H1 (cell line): Measurements from ENCODE around the gene TRPM1. TPM values are rescaled to one million over a fixed set of nuclear protein-coding genes. Genes with fewer than 3 reads are reported as not detected.

Source experiments
- CTCF ChIA-PET: fragments of 300-600 bp; sonication (Branson Sonifier 250); formaldehyde crosslinking; loops from one replicate; lab custom pipeline; 2021; ENCODE audit not compliant: partially characterized antibody; lab: Charles Lee
- POLR2A ChIA-PET: fragments of 300-600 bp; sonication (Branson Sonifier 250); formaldehyde crosslinking; loops from one replicate; lab custom pipeline; 2021; ENCODE audit warnings: inconsistent platforms; ENCODE audit not compliant: partially characterized antibody; lab: Charles Lee
- DNase-seq, 2 experiments: peaks; one replicate each; pipeline versions ENCODE4 v3.0.0 to v3.0.0-alpha.2; 2010 to 2022; ENCODE audit warnings: low spot score in 2 of 2, low read depth in 1 of 2, mixed read lengths in 1 of 2
- FAIRE-seq: peaks from 2 replicates; lab custom pipeline; 2011; peaks lifted over from hg19 to GRCh38; lab: Jason Lieb, UNC
- H2AFZ ChIP-seq: 2 replicates; pipeline ENCODE4 v1.8.1; 2012; ENCODE audit warnings: low read length, inconsistent platforms
- H2AK5ac ChIP-seq: 2 replicates; pipeline ENCODE4 v1.6.1; 2013; ENCODE audit warnings: low read depth, low read length
- H2BK120ac ChIP-seq: replicated peaks from 2 replicates; pipeline ENCODE3; 2013; ENCODE audit warnings: low read depth, low read length, inconsistent platforms
- H2BK12ac ChIP-seq: 2 replicates; pipeline ENCODE4 v1.6.1; 2013; ENCODE audit warnings: low read depth, low read length
- H2BK15ac ChIP-seq: 2 replicates; pipeline ENCODE4 v1.6.1; 2013; ENCODE audit warnings: low read length
- H2BK20ac ChIP-seq: 2 replicates; pipeline ENCODE4 v1.6.1; 2013; ENCODE audit warnings: low read length
- H2BK5ac ChIP-seq: 2 replicates; pipeline ENCODE4 v1.6.1; 2013; ENCODE audit warnings: low read depth, low read length
- H3K14ac ChIP-seq: 2 replicates; pipeline ENCODE4 v1.6.1; 2013; ENCODE audit warnings: inconsistent platforms; ENCODE audit not compliant: insufficient read length
- H3K18ac ChIP-seq: 2 replicates; pipeline ENCODE4 v1.6.1; 2013; ENCODE audit warnings: low read length; ENCODE audit errors: extremely low read depth
- H3K23ac ChIP-seq: 2 replicates; pipeline ENCODE4 v1.6.1; 2013; ENCODE audit warnings: inconsistent platforms; ENCODE audit not compliant: insufficient read length
- H3K23me2 ChIP-seq: 2 replicates; pipeline ENCODE4 v1.6.1; 2013; ENCODE audit warnings: low read depth, low read length
- H3K27ac ChIP-seq: 2 replicates; pipeline ENCODE4 v1.6.1; 2011; ENCODE audit warnings: low read depth, low read length, inconsistent platforms
- H3K27me3 ChIP-seq, 4 experiments: replicated peaks in 1 of 4; 1 replicate in 1 of 4; 2 replicates in 3 of 4; pipeline versions ENCODE4 v1.6.1 to v1.8.1; 2011 to 2013; ENCODE audit warnings: low read length in 3 of 4, mild to moderate bottlenecking in 3 of 4, inconsistent platforms in 2 of 4, mixed read lengths in 2 of 4, moderate library complexity in 1 of 4; ENCODE audit not compliant: control insufficient read depth in 3 of 4, insufficient read depth in 3 of 4; ENCODE audit errors: extremely low read depth in 1 of 4
- H3K36me3 ChIP-seq, 4 experiments: 2 replicates each; pipeline versions ENCODE4 v1.6.1 to v1.8.1; 2011 to 2013; ENCODE audit warnings: mild to moderate bottlenecking in 4 of 4, low read length in 3 of 4, moderate library complexity in 2 of 4, control low read depth in 1 of 4, inconsistent platforms in 1 of 4; ENCODE audit not compliant: insufficient read depth in 4 of 4, control insufficient read depth in 2 of 4
- H3K4ac ChIP-seq: replicated peaks from 2 replicates; pipeline ENCODE3; 2013; ENCODE audit warnings: low read length, low read depth, mixed read lengths, inconsistent platforms; ENCODE audit not compliant: insufficient read length
- H3K4me1 ChIP-seq, 4 experiments: replicated peaks in 1 of 4; 1 replicate in 1 of 4; 2 replicates in 3 of 4; pipeline versions ENCODE4 v1.6.1 to v1.8.1; 2011 to 2013; ENCODE audit warnings: low read length in 3 of 4, inconsistent platforms in 2 of 4, mixed read lengths in 1 of 4; ENCODE audit not compliant: insufficient read depth in 4 of 4, control insufficient read depth in 3 of 4
- H3K4me2 ChIP-seq, 2 experiments: 2 replicates each; pipeline versions ENCODE4 v1.6.1 to v1.8.1; 2011 to 2013; ENCODE audit warnings: low read depth in 2 of 2, low read length in 2 of 2, control low read depth in 1 of 2, inconsistent platforms in 1 of 2, mild to moderate bottlenecking in 1 of 2; ENCODE audit not compliant: insufficient read depth in 1 of 2
- H3K4me3 ChIP-seq, 4 experiments: fragments of 200-600, 300-600 bp in 1 of 4; sonication (generic), shearing (Covaris generic), sonication (Bioruptor Twin) in 1 of 4; 2 replicates each; pipeline versions ENCODE4 v1.5.1 to v1.8.1; 2011 to 2016; ENCODE audit warnings: low read length in 4 of 4, low read depth in 3 of 4, control low read depth in 2 of 4, inconsistent platforms in 2 of 4, mild to moderate bottlenecking in 2 of 4, mixed read lengths in 1 of 4, moderate library complexity in 1 of 4; ENCODE audit not compliant: insufficient read depth in 2 of 4; ENCODE audit errors: extremely low read depth in 1 of 4
- H3K56ac ChIP-seq: replicated peaks from 2 replicates; pipeline ENCODE3; 2013; ENCODE audit warnings: low read depth, mild to moderate bottlenecking, mixed read lengths, low read length, inconsistent platforms; ENCODE audit not compliant: insufficient read length
- H3K79me1 ChIP-seq: 2 replicates; pipeline ENCODE4 v1.6.1; 2013; ENCODE audit warnings: low read depth, low read length, control low read depth
- H3K79me2 ChIP-seq, 2 experiments: 2 replicates each; pipeline versions ENCODE4 v1.6.1 to v1.8.1; 2012 to 2013; ENCODE audit warnings: low read length in 2 of 2, mild to moderate bottlenecking in 2 of 2, inconsistent platforms in 1 of 2; ENCODE audit not compliant: insufficient read depth in 2 of 2, control insufficient read depth in 1 of 2
- H3K9ac ChIP-seq, 4 experiments: replicated peaks in 1 of 4; 1 replicate in 1 of 4; 2 replicates in 3 of 4; pipeline versions ENCODE4 v1.6.1 to v1.8.1; 2011 to 2013; ENCODE audit warnings: low read depth in 3 of 4, low read length in 3 of 4, control low read depth in 2 of 4, mild to moderate bottlenecking in 2 of 4, moderate library complexity in 2 of 4, inconsistent platforms in 1 of 4; ENCODE audit errors: extremely low read depth in 1 of 4
- H3K9me3 ChIP-seq, 2 experiments: 2 replicates each; pipeline versions ENCODE4 v1.6.1 to v1.8.1; 2012 to 2013; ENCODE audit warnings: mild to moderate bottlenecking in 2 of 2, moderate library complexity in 2 of 2, control low read depth in 1 of 2, inconsistent platforms in 1 of 2, low read depth in 1 of 2, low read length in 1 of 2, mixed read lengths in 1 of 2; ENCODE audit not compliant: insufficient read depth in 2 of 2
- H4K20me1 ChIP-seq, 2 experiments: replicated peaks in 1 of 2; 2 replicates each; pipeline versions ENCODE3 to v1.8.1; 2011 to 2013; ENCODE audit warnings: inconsistent platforms in 2 of 2, low read length in 2 of 2, mild to moderate bottlenecking in 1 of 2; ENCODE audit not compliant: insufficient read depth in 2 of 2, control insufficient read depth in 1 of 2
- H4K5ac ChIP-seq: 2 replicates; pipeline ENCODE4 v1.6.1; 2013; ENCODE audit warnings: low read length, low read depth, mixed read lengths, inconsistent platforms; ENCODE audit not compliant: insufficient read length
- H4K8ac ChIP-seq: 2 replicates; pipeline ENCODE4 v1.8.0; 2013; ENCODE audit warnings: mild to moderate bottlenecking, moderate library complexity, low read length, inconsistent platforms; ENCODE audit not compliant: insufficient read depth; ENCODE audit errors: extremely low read depth
- H4K91ac ChIP-seq: replicated peaks from 2 replicates; pipeline ENCODE3; 2013; ENCODE audit warnings: low read length, mixed read lengths, inconsistent platforms; ENCODE audit not compliant: insufficient read length
- BRCA1 ChIP-seq: IDR thresholded peaks from 2 replicates; pipeline ENCODE4 v1.6.1; 2012; ENCODE audit warnings: low read depth, low read length, improper control_type of control experiment
- CBX5 ChIP-seq: fragments of 300-800, 300-1000 bp; sonication (generic); IDR thresholded peaks from 2 replicates; pipeline ENCODE4 v1.7.1; 2016; ENCODE audit warnings: antibody characterized with exemption, low read length, low read depth
- CHD2 ChIP-seq: IDR thresholded peaks from 2 replicates; pipeline ENCODE4 v1.6.1; 2012; ENCODE audit warnings: low read length, improper control_type of control experiment
- EZH2 ChIP-seq: fragments of 200-600 bp; sonication (generic); IDR thresholded peaks from 2 replicates; pipeline ENCODE4 v1.7.1; 2012; ENCODE audit warnings: low read depth, mild to moderate bottlenecking, moderate library complexity, low read length, inconsistent platforms; ENCODE audit not compliant: severe bottlenecking
- HDAC6 ChIP-seq: IDR thresholded peaks from one replicate; pipeline ENCODE4 v1.7.1; 2012; ENCODE audit warnings: low read depth, mild to moderate bottlenecking, inconsistent platforms, low read length, moderate library complexity
- JUN ChIP-seq: IDR thresholded peaks from 2 replicates; pipeline ENCODE4 v1.6.1; 2011; ENCODE audit warnings: low read depth, mild to moderate bottlenecking, improper control_type of control experiment, low read length
- KDM4A ChIP-seq: IDR thresholded peaks from one replicate; pipeline ENCODE4 v1.7.1; 2012; ENCODE audit warnings: low read depth, mild to moderate bottlenecking, moderate library complexity, low read length, inconsistent platforms; ENCODE audit not compliant: severe bottlenecking
- MAFK ChIP-seq: IDR thresholded peaks from 2 replicates; pipeline ENCODE4 v1.6.1; 2012; ENCODE audit warnings: low read depth, mild to moderate bottlenecking, improper control_type of control experiment, low read length
- PHF8 ChIP-seq: fragments of 200-600 bp; sonication (generic); conservative IDR thresholded peaks from 2 replicates; pipeline ENCODE4 v1.7.1; 2012; ENCODE audit warnings: low read depth, mild to moderate bottlenecking, inconsistent platforms, low read length, moderate library complexity
- POU5F1 ChIP-seq: IDR thresholded peaks from 2 replicates; pipeline ENCODE4 v1.6.1; 2011; ENCODE audit warnings: low read depth, mild to moderate bottlenecking, low read length, moderate library complexity
- RAD21 ChIP-seq, 2 experiments: IDR thresholded peaks in 1 of 2; conservative IDR thresholded peaks in 1 of 2; 2 replicates each; pipeline ENCODE4 v1.6.1; 2011; ENCODE audit warnings: low read depth in 2 of 2, low read length in 2 of 2, improper control_type of control experiment in 1 of 2, inconsistent platforms in 1 of 2, mild to moderate bottlenecking in 1 of 2, moderate library complexity in 1 of 2
- SP1 ChIP-seq: IDR thresholded peaks from 2 replicates; pipeline ENCODE4 v1.6.1; 2011; ENCODE audit warnings: low read depth, low read length
- SP4 ChIP-seq: IDR thresholded peaks from 2 replicates; pipeline ENCODE4 v1.6.1; 2012; ENCODE audit warnings: low read length, inconsistent platforms
- TAF1 ChIP-seq: IDR thresholded peaks from 2 replicates; pipeline ENCODE4 v1.6.1; 2011; ENCODE audit warnings: mild to moderate bottlenecking, low read depth, low read length
- WGBS, 2 experiments: shearing (Covaris generic) in 1 of 2; methylation state at CpG; one replicate each; pipeline versions ENCODE4 v1.1.6 to v1.1.7; 2013 to 2015; ENCODE audit warnings: low lambda C conversion rate in 2 of 2, mixed read lengths in 2 of 2, inconsistent platforms in 1 of 2, low coverage in 1 of 2, missing lambda C conversion rate in 1 of 2; ENCODE audit not compliant: insufficient replicate concordance in 2 of 2, insufficient coverage in 1 of 2, insufficient read length in 1 of 2; ENCODE audit errors: extremely low coverage in 1 of 2, missing lambda C conversion rate in 1 of 2; 5-methylcytosine and 5-hydroxymethylcytosine counted together
- polyA plus RNA-seq, 7 experiments: library from polyadenylated mRNA; depleted of rRNA in 3 of 7; stranded (reverse) in 5 of 7; unstranded in 2 of 7; fragments of >200 nt in 5 of 7; fragments of 200-250 nt in 2 of 7; gene quantifications; 1 replicate in 5 of 7; 2 replicates in 1 of 7; 4 replicates in 1 of 7; pipeline versions ENCODE4 v1.2.1 to v1.2.3, GENCODE V29; 2011 to 2013; ENCODE audit warnings: missing spikeins in 2 of 7, mixed read lengths in 2 of 7
- total RNA-seq: library from RNA; stranded (reverse); fragmentation: NEBNext Ultra II Directional; extraction: Animal tissue kit (Norgen Biotek cat#: 25700); gene quantifications from 2 replicates; pipeline ENCODE4 v1.2.1, GENCODE V29; 2021
- TF ChIP-seq, protein P1 (sequence below): IDR thresholded peaks from 2 replicates; pipeline ENCODE4 v1.6.1; 2012; ENCODE audit warnings: inconsistent platforms

The TRPM1 gene
- total and polyA plus RNA-seq, 2 of the 8 experiments (the other 6 are each of a cell fraction or from before 2014, with no cell fraction given), result 0.05 TPM; not detected in 1

DNA sequence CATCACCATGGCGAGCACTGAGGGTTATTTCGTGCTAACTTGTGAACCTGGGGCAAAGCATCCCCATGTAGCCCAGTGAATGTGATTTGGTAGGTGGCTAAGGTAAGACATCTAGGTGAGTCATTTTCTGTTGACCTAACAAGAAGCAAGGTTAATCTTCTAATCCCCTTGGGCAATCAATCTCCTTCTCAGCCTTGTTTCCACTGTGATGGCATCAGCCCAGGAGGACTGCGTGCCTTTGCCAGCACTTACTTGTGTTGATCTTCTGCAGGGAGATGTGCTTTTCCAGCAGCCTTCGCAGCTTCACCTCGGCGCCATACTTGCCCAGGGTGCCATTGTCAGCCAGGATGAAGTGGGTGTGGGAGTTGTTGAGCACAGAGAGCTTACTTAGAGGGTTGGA lies 35.7 kb downstream of the TRPM1 start:
- H2BK12ac ChIP-seq, result no peak overlapping the region
- H3K14ac ChIP-seq, result no peak overlapping the region
- no peak overlapping the region for H3K27ac ChIP-seq
- no peak overlapping the region for H4K91ac ChIP-seq
- H3K23ac ChIP-seq, result no peak overlapping the region
- CTCF ChIA-PET, result no interaction called here
- no peak overlapping the region for H3K4me3 ChIP-seq
- no peak overlapping the region for H3K56ac ChIP-seq
- no peaks in the 10 kb centered on the region; a peak in 1 of 7 replicates for H3K4me1 ChIP-seq
- no peaks in the 10 kb centered on the region for H3K79me2 ChIP-seq
- H3K9ac ChIP-seq, result no peak overlapping the region
- no peak overlapping the region for H3K4me2 ChIP-seq
- H3K9me3 ChIP-seq, result no peaks in the 10 kb centered on the region
- H2BK120ac ChIP-seq, result no peak overlapping the region
- H3K27me3 ChIP-seq, result no peaks in the 10 kb centered on the region
- POLR2A ChIA-PET, result no interaction called here
- H4K5ac ChIP-seq, result no peak overlapping the region
- no peak overlapping the region for H4K8ac ChIP-seq
- DNase-seq (peak in 1 of 2 experiments; percentile 10), FAIRE-seq (no peak)
- H4K20me1 ChIP-seq, result no peaks in the 10 kb centered on the region
- no peaks in the 10 kb centered on the region for H3K79me1 ChIP-seq
- no peaks in the 10 kb centered on the region for H3K23me2 ChIP-seq
- peak overlapping the region; percentile 36; the same call in 1 of the 2 replicates for H2BK15ac ChIP-seq
- H3K18ac ChIP-seq, result no peak overlapping the region
- no peak overlapping the region for H2AK5ac ChIP-seq
- 86% methylated on average over 6 of the region's 6 CpGs; no CpG with 5 or more reads in 1 of the 2 experiments for WGBS, 2 experiments
- no peak overlapping the region for H3K4ac ChIP-seq
- H2BK5ac ChIP-seq, result no peak overlapping the region
- no peak overlapping the region for H2BK20ac ChIP-seq
- no peak overlapping the region for H2AFZ ChIP-seq
- H3K36me3 ChIP-seq, result no peaks in the 10 kb centered on the region
- TF ChIP-seq POU5F1 (no peak), RAD21 (IDR thresholded peaks at IDR 0.05 in 1 of 2, conservative IDR thresholded peaks at IDR 0.05 in 1 of 2; ENCODE audit: low read depth in 2 of 2, low read length in 2 of 2) (no peak), JUN (no peak), MAFK (no peak), HDAC6 (no peak), CHD2 (no peak), KDM4A (no peak), SP4 (no peak), EZH2 (no peak), PHF8 (no peak), BRCA1 (no peak), CBX5 (no peak), TAF1 (no peak), SP1 (no peak)
- TF ChIP-seq, protein P1, sequence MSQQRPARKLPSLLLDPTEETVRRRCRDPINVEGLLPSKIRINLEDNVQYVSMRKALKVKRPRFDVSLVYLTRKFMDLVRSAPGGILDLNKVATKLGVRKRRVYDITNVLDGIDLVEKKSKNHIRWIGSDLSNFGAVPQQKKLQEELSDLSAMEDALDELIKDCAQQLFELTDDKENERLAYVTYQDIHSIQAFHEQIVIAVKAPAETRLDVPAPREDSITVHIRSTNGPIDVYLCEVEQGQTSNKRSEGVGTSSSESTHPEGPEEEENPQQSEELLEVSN, result no peak
